Posterior cingulate gyrus (tissue), 11 donors: ENCODE results near the gene RMRP.

Source experiments
- DNase-seq, 10 donors: peaks; one replicate each; pipeline versions ENCODE4 v3.0.0 to v3.0.0-alpha.2; 2020 to 2021; ENCODE audit warnings: mixed read lengths in 3 of 10
- intact Hi-C: fragments of 100-400 bp; cut with DNase I; formaldehyde crosslinking; loops from one replicate; pipeline ENCODE4 v1.15.1; 2023

RMRP gene

DNA sequence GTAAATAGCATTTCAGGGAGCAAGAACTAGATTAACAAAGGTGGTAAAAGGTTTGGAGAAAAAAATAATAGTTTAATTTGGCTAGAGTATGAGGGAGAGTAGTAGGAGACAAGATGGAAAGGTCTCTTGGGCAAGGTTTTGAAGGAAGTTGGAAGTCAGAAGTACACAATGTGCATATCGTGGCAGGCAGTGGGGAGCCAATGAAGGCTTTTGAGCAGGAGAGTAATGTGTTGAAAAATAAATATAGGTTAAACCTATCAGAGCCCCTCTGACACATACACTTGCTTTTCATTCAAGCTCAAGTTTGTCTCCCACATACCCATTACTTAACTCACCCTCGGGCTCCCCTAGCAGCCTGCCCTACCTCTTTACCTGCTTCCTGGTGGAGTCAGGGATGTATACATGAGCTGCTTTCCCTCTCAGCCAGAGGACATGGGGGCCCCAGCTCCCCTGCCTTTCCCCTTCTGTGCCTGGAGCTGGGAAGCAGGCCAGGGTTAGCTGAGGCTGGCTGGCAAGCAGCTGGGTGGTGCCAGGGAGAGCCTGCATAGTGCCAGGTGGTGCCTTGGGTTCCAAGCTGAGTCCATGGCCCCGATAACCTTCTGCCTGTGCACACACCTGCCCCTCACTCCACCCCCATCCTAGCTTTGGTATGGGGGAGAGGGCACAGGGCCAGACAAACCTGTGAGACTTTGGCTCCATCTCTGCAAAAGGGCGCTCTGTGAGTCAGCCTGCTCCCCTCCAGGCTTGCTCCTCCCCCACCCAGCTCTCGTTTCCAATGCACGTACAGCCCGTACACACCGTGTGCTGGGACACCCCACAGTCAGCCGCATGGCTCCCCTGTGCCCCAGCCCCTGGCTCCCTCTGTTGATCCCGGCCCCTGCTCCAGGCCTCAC lies 15.6 kb upstream of the RMRP start, which contains the start of gene CA9:
TSS of gene CA9 (plus strand) at position 797 of the 893 bp plus-strand sequence. CDS start at position 829, 32 bp downstream.
- peak in 4 of 10 donors; percentile 45 to 88 (median 78) for DNase-seq
- intact Hi-C loops, result no loop called here

DNA sequence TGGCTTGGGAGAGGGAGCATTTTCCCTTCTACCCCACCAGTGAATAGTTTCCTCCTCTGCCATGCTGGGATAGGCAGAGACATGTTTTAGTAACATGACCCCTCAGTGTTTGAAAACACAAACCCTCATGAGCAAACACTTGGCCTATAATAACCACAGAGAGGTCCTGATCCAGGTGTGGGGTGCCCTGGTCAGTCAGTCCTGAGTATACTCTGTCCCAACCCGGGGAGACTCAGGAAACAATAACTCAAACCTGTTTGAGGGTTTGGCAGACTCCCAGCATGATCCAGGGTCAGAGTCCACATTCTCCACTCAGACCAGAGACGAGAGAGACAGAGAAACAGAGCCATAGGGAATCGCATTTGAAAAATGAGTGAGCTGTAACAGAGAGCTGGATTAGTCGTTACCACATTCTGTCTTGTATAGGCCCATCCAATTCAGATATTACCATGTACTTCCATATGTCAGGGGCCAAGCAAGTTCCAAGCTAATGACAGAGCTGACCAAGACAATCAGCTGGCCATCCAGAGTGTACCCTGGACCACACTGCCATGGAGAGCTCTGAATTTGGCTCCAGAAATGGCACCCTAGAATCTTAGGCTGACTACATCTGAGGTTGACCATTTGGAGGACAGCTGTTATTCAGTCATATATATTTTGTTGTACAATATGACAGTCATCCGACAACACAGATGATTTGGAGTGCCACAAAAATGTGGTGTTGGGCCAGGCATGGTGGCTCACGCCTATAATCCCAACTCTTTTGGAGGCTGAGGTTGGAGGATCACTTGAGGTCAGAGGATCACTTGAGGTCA lies 11.7 kb upstream of the RMRP start:
- intact Hi-C loops, result no loop called here
- DNase-seq, result peak in 2 of 10 donors; percentile 6 to 29

DNA sequence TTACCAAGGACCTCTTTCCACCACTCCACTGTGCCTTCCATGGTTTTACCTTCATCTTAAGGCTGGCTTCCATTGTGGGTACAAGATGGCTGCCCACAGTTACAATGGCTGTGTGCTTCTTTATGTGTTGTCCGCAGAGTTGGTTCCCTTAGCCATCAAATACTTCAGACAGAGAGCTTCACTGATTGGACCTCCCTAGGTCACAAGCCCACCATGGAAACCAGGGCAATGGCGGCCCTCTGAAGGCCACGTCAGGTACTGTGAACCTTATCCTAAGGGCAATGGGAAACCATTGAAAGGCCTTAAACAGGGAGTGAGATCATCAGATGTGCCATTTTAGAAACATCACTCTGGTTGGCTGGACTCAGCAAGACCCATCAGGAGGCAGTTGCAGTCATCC lies 10.1 kb upstream of the RMRP start:
- intact Hi-C loops, result no loop called here
- DNase-seq, result peak in 1 of 10 donors; percentile 18

DNA sequence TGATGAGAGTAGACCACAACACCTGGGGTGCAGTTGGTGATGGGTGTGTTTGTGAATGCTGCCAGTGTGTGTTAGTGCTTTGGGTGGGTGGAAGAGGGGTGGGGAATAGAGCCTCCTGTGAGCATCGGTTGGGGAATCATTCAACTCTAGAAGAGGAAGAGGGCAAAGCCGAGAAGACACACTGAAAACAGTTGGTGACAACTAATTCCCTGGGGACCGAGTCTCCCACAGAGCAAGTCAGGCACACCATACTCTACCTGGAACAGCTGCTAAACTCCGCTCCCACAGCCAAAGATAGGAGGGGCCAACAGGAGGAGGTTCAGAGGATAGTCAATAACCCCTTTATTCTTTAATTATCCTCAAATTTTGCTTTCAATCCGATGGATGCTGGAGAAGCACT lies 8.7 kb upstream of the RMRP start:
- intact Hi-C loops, result no loop called here
- peak in 1 of 10 donors; percentile 15 for DNase-seq

DNA sequence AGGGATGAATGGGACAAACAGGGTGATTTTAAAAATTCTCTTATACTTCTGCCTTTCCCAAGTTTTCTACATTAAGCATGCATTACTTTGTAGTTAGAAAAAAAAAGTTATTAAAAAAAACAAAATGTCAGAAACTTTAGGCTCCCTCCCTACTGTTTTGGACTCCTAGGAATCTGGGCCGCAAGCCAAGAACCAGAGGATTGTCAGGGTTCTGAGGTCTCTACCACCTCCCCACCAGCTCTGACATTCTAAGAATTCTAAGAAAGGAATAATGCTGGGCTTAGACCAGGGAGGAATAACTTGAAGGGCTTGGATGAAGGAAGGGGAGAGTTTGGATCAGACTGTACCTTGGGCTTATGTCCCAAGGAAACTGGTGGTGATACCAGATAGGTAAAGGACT lies 8.2 kb upstream of the RMRP start:
- DNase-seq, result no peak
- intact Hi-C loops, result no loop called here

DNA sequence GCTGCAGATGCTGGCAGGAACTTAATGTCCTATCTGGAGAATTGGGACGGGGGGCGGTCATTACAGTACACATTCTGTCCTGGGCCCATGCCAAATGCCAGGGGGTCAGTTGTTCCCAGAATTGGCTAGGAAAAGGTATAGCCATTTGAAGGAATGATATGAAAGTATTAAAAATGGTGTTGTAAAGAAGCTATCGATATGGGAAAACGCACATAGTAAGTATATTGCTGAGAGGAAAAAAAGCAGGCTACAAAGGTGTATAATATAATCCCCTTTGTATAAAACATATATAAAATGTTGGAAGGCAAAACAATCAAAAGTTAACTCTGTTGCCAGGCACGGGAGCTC lies 7.6 kb upstream of the RMRP start:
- DNase-seq, result no peak
- intact Hi-C loops, result no loop called here

DNA sequence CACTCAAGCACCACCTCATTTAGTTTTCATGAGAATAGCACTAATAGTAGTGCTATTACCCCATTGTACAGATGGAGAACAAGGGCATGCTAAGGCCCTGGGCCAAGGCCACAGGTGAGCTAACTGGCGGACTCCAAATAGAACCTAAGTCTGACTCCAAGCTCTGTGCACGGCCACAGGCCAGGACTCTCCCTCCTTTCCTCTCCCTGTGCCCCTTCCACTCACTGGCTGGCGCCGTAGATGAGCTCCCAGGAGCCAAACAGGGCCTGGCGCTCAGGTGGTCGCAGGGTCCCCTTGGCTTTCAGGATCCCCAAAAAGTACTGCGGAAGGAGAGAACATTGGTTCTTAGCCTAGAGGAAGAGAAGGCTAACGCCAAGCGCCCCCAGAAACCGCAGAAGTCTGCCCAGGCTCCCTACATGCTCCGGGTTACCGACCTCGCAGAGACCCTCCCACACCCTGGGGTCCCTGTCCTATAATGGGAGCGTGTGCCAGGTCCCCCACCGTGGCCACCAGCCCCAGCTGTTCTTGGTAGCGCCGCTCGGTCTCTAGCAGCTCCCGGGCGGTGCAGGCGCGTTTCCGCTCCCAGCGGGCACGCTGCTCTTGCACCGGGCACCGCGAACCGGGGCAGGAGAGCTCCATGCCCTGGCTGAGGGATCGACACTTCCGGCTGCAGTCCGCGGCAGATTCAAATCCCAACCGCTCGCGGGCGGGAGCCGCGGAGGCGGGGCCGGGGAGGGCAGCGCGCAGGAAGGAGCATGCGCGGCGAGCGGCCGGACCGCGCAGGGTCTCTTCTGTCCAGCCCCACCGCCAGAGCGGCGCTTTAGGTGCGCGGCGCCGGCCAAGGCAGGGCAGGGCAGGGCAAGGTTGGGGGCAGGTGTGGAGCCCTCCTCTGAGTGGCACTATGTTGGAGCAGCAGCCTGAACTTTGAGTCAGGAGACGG lies 7.0 kb upstream of the RMRP start, which contains the start of gene ARHGEF39:
TSS of gene ARHGEF39 (minus strand) at position 665 of the 940 bp plus-strand sequence. CDS start at position 639, 26 bp downstream.
- intact Hi-C loops, result no loop called here
- DNase-seq, result peak; percentile 55 to 95 (median 73)

DNA sequence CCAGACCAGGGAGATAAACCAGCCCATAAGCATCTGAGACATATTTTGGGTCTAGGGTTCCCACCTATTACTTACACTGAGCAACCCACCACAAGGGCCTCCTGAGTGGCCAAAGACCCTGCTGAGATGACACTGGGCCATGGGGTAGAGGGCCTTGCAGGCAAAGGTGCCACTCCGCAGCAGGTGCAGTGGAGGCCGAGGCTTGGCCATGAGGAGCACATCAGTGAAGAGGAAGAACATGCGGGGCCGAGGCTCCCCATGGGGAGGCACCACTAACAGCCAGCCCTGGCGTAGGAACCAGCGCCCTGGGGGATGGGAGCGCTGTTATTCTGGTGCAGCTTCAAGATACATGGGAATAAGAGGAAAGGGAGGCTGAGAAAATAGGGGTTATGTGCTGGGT lies 4.6 kb upstream of the RMRP start:
- peak in 1 of 10 donors; percentile 77 for DNase-seq
- intact Hi-C loops, result no loop called here

DNA sequence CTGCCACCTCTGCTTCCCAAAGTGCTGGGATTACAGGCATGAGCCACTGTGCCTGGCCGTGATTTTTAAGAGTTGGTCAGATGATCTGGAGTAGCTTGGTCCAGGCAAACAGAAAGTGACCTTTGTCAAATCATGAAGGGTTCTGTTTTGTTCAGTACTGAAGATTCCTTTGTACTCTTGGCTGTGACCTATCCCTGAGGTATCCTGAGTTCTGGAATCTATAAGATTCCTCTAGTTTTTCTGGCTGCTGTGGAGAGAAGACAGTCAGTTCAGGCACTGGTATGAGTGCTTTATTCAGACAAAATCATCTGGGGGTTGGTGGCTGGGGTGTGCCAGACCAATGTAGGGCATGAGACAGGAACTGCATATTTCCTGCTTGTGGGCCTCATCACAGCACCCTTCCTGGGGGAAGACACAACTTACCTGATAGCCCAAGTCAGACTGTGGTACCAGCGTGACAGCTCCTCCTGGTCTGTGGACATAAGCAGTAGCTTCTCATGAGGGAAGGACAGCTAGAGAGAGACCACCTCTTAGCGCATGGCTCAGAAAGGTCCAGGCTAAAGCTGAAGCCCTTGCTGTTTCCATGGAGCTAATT lies 4.0 kb upstream of the RMRP start:
- DNase-seq, result peak in 1 of 10 donors; percentile 29
- intact Hi-C loops, result no loop called here

DNA sequence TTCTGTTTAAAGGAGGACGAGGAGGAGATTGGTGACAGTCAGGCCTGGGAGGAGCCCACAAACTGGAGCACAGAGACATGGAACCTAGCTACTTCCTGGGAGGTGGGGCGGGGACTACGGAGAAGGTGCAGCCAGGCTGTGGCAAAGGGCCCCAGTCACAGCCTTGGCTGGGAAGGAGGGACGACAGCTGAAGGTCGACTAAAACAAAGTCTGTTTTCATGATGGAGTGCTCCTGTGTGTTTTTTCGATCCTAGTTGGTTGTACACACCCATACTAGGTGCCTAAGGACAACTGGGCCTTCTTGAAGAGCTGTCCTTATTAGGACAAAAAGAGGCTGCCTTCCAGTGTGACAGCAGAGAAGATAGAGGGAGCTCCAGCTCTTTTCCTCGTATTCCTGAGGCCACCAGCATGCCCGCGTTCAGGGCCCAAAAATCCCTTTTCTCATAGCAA lies 3.2 kb upstream of the RMRP start:
- peak in 1 of 10 donors; percentile 86 for DNase-seq
- intact Hi-C loops, result no loop called here

DNA sequence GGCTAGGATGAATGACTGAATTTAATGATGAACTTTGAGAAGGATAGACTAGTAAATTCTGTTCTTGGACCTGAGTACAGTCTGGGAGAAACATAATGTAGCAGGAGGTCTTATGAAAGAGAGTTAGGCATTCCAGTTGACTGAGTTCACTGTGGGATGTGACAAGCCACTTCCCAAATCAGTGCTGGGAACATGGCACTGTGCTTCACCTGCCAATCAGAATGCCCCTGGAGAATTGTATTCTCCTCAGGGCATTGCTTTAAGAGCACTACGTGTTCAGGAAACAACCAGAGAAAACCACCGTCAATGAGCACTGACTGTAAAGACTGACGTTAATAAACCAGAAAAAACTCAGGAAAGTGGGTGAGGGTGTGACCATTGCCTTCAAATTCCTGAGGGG lies 1.5 kb upstream of the RMRP start:
- DNase-seq, result no peak
- intact Hi-C loops, result loop anchor here (5.0 to 10.0 kb wide), 3 partner anchors 38 to 165 kb away; partner anchors contain the start of genes RUSC2 and SPAG8

DNA sequence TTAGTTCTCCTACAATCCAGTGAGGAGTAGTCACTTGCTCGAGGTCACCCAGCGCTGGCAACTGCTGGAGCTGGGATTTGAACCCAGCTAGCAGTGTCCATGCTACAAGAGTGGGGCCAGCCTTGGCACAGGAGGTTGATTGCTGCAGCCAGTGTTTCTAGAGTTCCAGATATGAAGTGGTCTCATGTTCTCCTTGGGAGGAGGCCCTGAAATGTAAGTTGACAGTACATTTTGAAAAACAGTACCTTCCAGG lies 1.1 kb upstream of the RMRP start:
- DNase-seq, result peak in 3 of 10 donors; percentile 41 to 88 (median 83)
- intact Hi-C loops, result loop anchor here (5.0 to 10.0 kb wide), 3 partner anchors 38 to 164 kb away; partner anchors contain the start of genes RUSC2 and SPAG8

DNA sequence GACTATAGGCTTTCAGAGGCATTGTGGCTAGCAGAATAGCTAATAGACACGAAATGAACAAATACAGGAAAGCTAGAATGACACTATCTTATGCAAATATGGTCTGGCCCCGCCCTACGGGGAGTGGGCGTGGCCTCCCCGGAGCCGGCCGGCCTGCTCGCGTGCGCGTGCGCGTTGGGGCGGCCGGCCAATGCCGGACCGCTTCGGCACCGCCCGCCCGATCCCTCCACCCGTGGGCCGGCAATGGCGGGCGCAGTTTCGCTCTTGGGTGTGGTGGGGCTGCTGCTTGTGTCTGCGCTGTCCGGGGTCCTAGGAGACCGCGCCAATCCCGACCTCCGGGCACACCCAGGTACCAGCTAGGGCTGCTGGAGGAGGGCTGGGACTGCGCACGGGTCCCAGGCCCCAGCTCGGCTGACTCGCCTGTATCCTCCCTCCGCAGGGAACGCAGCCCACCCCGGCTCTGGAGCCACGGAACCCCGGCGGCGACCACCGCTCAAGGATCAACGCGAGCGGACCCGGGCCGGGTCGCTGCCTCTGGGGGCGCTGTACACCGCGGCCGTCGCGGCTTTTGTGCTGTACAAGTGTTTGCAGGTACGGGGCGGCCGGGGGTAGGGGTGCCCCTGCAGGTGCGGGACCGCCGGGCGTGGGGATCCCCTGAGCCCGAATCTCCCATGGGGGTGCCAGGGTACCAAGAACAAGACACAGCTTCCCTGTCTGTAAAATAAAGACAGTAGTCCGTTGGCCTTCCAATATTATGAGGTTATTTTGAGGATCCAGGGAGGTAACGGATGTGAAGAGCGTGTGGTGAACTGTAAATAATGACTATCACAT lies 533 bp upstream of the RMRP start, which contains the start of gene CCDC107:
TSS of gene CCDC107 (plus strand) at position 156 of the 831 bp plus-strand sequence. CDS start at position 244, 88 bp downstream.
- intact Hi-C loops, result loop anchor here (5.0 to 10.0 kb wide), 3 partner anchors 39 to 164 kb away; partner anchors contain the start of genes RUSC2 and SPAG8
- DNase-seq, result peak; percentile 70 to 98 (median 81)

DNA sequence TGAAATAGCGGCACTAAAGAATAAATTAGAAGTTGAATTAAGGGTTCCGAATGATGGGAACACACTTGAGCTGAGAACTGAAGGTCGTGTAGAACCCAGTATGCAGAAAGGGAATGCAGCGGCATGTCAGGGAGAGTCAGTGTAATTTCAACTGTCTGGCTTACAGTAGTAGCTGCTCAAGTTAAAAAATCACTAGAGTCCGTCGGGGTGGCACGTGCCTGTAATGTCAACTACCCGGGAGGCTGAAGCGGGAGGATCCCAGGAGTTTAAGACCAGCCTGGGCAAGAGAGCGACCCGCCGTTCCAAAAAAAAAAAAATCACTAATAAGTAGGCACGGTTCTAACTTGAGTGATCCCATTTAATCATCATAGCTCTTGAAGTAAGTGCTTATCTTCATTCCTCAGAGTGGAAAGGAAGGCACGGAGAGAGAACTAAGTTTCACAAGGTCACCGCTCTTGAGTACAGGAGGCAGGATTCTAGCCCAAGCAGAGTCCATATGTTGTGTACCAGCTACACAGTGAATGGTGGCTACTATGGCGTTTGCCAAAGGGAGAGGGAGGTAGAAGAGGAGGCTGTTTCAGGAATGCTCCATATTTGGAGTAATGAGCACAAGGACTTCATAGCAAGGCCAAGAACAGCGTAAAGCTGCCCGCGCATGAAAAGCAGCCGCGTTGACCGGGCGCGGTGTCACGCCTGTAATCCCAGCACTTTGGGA lies 831 bp downstream of the RMRP start:
- peak in 2 of 10 donors; percentile 28 to 32 for DNase-seq
- intact Hi-C loops, result loop anchor here (2.0 to 10.0 kb wide), 4 partner anchors 40 to 162 kb away; partner anchors contain the start of genes CREB3, RUSC2, SPAG8 and TLN1

DNA sequence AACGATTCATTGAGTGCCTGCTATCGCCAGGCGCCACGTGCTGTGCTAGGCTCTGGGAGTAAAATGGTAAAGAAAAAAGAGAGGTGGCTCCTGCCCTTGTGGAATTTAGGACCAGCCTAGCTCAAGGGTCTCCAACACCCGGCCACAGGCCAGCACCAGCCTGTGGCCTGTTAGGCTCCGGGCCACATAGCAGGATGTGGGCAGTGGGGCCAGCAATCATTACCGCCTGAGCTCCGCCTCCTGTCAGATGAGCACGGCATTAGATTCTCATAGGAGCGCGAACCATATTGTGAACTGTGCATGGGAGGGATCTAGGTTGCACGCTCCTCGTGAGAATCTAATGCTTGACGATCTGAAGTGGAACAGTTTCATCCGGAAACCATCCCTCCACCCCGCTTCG lies 1.5 kb downstream of the RMRP start:
- peak in 1 of 10 donors; percentile 43 for DNase-seq
- intact Hi-C loops, result loop anchor here (2.0 to 10.0 kb wide), 4 partner anchors 41 to 162 kb away; partner anchors contain the start of genes CREB3, RUSC2, SPAG8 and TLN1

DNA sequence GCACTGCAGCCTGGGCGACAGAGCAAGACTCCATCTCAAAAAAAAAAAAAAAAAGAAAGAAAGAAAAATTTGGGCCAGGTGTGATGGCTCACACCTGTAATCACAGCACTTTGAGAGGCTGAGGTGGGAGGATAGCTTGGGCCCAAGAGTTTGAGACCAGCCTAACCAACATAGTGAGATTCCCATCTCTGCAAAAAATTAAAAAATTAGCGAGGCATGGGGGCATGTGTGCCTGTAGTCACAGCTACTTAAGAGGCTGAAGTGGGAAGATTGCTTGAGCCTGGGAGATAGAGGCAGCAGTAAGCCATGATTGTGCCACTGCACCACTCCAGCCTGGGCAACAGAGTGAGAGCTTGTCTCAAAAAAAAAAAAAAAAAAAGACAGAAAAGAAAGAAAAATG lies 4.2 kb downstream of the RMRP start:
- intact Hi-C loops, result loop anchor here (10.0 kb wide), 1 partner anchor 159 kb away; the partner anchor contains the start of gene RUSC2
- peak in 1 of 10 donors; percentile 8 for DNase-seq

DNA sequence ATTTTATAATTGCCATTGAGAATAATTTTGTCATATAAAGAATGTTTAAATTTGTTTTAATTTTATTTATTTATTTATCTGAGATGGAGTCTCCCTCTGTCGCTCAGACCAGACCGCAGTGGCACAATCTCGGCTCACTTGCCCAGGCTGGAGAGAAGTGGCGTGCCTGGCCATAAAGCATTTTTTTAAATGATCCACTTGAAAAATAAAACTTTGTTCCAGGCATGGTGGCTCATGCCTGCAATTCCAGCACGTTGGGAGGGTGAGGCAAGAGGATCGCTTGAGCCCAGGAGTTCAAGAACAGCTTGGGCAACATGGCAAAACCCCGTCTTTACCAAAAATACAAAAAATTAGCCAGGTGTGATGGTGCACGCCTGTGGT lies 5.0 kb downstream of the RMRP start:
- peak in 1 of 10 donors; percentile 28 for DNase-seq
- intact Hi-C loops, result loop anchor here (10.0 kb wide), 1 partner anchor 158 kb away; the partner anchor contains the start of gene RUSC2
